ENCODE measurements around the gene GYPE.
A peak's percentile ranks its signal among the peaks of the same experiment; 100 is the strongest.
"Not testable (repeated sequence)": the region's sequence is repeated elsewhere in the genome, so short reads cannot be mapped to it uniquely, and the experiment has no call there.

Gene GYPE

DNA sequence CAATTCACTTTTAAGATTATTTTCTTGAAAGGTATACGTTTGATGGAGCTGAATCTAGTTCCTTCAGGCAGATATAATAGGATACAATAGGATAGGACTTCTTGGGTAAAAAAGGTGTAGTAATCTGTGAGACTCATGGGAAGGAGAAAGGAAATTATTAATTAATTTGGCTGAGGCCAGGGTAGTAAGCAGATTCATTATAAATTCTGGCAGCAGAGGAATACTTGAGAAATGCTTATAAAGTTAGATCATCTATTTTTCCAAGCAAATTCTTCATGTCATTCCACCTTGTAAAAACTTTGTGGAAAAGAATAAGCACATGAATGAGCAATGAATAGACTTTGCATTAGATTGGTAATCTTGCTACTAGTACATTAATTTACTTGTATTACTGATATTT is 46.9 kb downstream of the GYPE start:
- no peak for TF ChIP-seq ZNF561 (tag by site-specific recombination; IDR thresholded peaks at IDR 0.05; ENCODE audit: borderline replicate concordance)
- TF ChIP-seq, protein P1, sequence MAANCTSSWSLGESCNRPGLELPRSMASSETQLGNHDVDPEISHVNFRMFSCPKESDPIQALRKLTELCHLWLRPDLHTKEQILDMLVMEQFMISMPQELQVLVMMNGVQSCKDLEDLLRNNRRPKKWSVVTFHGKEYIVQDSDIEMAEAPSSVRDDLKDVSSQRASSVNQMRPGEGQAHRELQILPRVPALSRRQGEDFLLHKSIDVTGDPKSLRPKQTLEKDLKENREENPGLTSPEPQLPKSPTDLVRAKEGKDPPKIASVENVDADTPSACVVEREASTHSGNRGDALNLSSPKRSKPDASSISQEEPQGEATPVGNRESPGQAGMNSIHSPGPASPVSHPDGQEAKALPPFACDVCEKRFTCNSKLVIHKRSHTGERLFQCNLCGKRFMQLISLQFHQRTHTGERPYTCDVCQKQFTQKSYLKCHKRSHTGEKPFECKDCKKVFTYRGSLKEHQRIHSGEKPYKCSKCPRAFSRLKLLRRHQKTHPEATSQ (tag by site-specific recombination; IDR thresholded peaks at IDR 0.05), result no peak
- TF ChIP-seq, protein P2, sequence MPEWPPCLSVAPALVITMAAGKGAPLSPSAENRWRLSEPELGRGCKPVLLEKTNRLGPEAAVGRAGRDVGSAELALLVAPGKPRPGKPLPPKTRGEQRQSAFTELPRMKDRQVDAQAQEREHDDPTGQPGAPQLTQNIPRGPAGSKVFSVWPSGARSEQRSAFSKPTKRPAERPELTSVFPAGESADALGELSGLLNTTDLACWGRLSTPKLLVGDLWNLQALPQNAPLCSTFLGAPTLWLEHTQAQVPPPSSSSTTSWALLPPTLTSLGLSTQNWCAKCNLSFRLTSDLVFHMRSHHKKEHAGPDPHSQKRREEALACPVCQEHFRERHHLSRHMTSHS (tag by site-specific recombination; IDR thresholded peaks at IDR 0.05), result no peak
- CTCF ChIA-PET, result no interaction called here
- POLR2A ChIA-PET, result no interaction called here
- Histone ChIP-seq H3K4me3 (ENCODE audit: low read depth, low read length) (no peak overlapping the region), H3K4me1 (ENCODE audit: control insufficient read depth, insufficient read depth, low read length) (no peaks in the 10 kb centered on the region), H3K27ac (ENCODE audit: extremely low read depth, low read depth, low read length) (no peak overlapping the region), H3K9me3 (ENCODE audit: control insufficient read depth, insufficient read depth, low read depth, low read length) (no peaks in the 10 kb centered on the region), H3K36me3 (ENCODE audit: control insufficient read depth in 2 of 2, insufficient read depth in 1 of 2, low read length in 2 of 2) (no peaks in the 10 kb centered on the region)

DNA sequence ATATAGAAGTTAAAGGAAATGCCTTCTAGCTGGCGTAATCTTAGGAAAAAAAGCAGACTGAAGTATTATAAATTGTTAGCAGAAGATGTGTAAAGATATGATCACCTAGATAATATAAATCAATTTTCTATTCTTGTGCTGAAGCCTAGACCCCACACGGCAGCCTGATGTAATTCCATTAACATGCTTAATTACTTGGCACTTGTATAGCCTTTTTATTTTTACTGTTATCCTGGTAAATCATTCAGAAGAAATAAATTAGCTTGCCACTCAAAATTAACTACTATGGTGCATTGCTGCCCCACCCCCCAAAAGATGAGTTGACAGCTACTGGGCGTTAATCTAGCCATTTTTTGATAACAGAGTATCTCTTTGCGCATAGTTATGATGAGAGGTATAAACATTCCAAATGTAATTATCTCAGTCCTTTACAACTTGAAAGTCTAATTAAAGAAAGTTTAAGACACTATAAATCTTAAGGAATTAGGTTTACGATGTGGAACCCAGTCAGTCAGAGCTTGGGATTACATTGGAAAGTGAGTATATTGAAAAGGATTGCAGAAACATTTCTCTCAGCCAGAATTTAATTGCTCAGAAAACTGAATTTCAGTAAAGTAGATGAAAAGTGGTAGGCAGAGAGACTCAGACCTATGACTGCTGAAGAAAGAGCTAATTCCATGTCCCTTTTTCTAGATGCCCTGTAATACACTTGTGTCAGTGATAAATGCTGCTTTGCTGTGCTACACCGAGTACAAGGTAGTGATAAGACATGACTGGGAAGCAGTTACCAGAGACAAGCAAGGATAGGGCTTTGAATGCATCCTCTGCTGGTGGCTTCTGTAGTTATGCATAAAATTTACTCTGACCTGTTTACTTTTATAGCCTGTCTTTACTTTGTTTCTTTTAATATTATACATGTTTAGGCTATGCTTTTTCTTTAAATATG is 47.7 kb downstream of the GYPE start:
- CTCF ChIA-PET; H3K27ac ChIP-seq (ENCODE audit: extremely low read depth, low read depth, low read length); H3K9me3 ChIP-seq (ENCODE audit: control insufficient read depth, insufficient read depth, low read depth, low read length); POLR2A ChIA-PET; H3K4me3 ChIP-seq (ENCODE audit: low read depth, low read length); H3K36me3 ChIP-seq (ENCODE audit: control insufficient read depth in 2 of 2, insufficient read depth in 1 of 2, low read length in 2 of 2); H3K4me1 ChIP-seq (ENCODE audit: control insufficient read depth, insufficient read depth, low read length): not testable (repeated sequence)
- TF ChIP-seq WT1 (tag by site-specific recombination; IDR thresholded peaks at IDR 0.05), result peak; percentile 61
- TF ChIP-seq OVOL3 (tag by site-specific recombination; IDR thresholded peaks at IDR 0.05), result 0 out of 2 replicates have a peak, but pooled peaks have one; percentile 51
- peak; percentile 40; the same call in 1 of the 2 replicates for TF ChIP-seq KLF16 (tag by site-specific recombination; IDR thresholded peaks at IDR 0.05)
- TF ChIP-seq ZNF843 (tag by site-specific recombination; IDR thresholded peaks at IDR 0.05), result 0 out of 2 replicates have a peak, but pooled peaks have one; percentile 37
- peak; percentile 62; the same call in 1 of the 2 replicates for TF ChIP-seq KLF10 (tag by site-specific recombination; IDR thresholded peaks at IDR 0.05)
- peak; percentile 67 for TF ChIP-seq OSR2 (tag by site-specific recombination; IDR thresholded peaks at IDR 0.05)
- TF ChIP-seq ZNF366 (tag by site-specific recombination; conservative IDR thresholded peaks at IDR 0.05), result peak; percentile 56
- TF ChIP-seq, protein P3, sequence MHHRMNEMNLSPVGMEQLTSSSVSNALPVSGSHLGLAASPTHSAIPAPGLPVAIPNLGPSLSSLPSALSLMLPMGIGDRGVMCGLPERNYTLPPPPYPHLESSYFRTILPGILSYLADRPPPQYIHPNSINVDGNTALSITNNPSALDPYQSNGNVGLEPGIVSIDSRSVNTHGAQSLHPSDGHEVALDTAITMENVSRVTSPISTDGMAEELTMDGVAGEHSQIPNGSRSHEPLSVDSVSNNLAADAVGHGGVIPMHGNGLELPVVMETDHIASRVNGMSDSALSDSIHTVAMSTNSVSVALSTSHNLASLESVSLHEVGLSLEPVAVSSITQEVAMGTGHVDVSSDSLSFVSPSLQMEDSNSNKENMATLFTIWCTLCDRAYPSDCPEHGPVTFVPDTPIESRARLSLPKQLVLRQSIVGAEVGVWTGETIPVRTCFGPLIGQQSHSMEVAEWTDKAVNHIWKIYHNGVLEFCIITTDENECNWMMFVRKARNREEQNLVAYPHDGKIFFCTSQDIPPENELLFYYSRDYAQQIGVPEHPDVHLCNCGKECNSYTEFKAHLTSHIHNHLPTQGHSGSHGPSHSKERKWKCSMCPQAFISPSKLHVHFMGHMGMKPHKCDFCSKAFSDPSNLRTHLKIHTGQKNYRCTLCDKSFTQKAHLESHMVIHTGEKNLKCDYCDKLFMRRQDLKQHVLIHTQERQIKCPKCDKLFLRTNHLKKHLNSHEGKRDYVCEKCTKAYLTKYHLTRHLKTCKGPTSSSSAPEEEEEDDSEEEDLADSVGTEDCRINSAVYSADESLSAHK (tag by site-specific recombination; IDR thresholded peaks at IDR 0.05), result 0 out of 2 replicates have a peak, but pooled peaks have one; percentile 32
- peak; percentile 68 for TF ChIP-seq GLIS1 (tag by site-specific recombination; IDR thresholded peaks at IDR 0.05)
- TF ChIP-seq ZBTB17 (tag by site-specific recombination; IDR thresholded peaks at IDR 0.05), result peak; percentile 50; the same call in 1 of the 2 replicates
- peak; percentile 92 for TF ChIP-seq BCL11B (tag by site-specific recombination; IDR thresholded peaks at IDR 0.05; ENCODE audit: low read depth)
- TF ChIP-seq KLF8 (tag by site-specific recombination; IDR thresholded peaks at IDR 0.05), result peak; percentile 74
- TF ChIP-seq, protein P4, sequence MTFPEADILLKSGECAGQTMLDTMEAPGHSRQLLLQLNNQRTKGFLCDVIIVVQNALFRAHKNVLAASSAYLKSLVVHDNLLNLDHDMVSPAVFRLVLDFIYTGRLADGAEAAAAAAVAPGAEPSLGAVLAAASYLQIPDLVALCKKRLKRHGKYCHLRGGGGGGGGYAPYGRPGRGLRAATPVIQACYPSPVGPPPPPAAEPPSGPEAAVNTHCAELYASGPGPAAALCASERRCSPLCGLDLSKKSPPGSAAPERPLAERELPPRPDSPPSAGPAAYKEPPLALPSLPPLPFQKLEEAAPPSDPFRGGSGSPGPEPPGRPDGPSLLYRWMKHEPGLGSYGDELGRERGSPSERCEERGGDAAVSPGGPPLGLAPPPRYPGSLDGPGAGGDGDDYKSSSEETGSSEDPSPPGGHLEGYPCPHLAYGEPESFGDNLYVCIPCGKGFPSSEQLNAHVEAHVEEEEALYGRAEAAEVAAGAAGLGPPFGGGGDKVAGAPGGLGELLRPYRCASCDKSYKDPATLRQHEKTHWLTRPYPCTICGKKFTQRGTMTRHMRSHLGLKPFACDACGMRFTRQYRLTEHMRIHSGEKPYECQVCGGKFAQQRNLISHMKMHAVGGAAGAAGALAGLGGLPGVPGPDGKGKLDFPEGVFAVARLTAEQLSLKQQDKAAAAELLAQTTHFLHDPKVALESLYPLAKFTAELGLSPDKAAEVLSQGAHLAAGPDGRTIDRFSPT (tag by site-specific recombination; IDR thresholded peaks at IDR 0.05), result peak; percentile 59; the same call in 1 of the 2 replicates
- TF ChIP-seq FEZF1 (tag by site-specific recombination; IDR thresholded peaks at IDR 0.05), result peak; percentile 29; the same call in 1 of the 2 replicates
- TF ChIP-seq, protein P5, sequence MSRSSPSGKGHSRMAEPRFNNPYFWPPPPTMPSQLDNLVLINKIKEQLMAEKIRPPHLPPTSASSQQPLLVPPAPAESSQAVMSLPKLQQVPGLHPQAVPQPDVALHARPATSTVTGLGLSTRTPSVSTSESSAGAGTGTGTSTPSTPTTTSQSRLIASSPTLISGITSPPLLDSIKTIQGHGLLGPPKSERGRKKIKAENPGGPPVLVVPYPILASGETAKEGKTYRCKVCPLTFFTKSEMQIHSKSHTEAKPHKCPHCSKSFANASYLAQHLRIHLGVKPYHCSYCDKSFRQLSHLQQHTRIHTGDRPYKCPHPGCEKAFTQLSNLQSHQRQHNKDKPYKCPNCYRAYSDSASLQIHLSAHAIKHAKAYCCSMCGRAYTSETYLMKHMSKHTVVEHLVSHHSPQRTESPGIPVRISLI (tag by site-specific recombination; IDR thresholded peaks at IDR 0.05), result peak; percentile 60; the same call in 1 of the 2 replicates

DNA sequence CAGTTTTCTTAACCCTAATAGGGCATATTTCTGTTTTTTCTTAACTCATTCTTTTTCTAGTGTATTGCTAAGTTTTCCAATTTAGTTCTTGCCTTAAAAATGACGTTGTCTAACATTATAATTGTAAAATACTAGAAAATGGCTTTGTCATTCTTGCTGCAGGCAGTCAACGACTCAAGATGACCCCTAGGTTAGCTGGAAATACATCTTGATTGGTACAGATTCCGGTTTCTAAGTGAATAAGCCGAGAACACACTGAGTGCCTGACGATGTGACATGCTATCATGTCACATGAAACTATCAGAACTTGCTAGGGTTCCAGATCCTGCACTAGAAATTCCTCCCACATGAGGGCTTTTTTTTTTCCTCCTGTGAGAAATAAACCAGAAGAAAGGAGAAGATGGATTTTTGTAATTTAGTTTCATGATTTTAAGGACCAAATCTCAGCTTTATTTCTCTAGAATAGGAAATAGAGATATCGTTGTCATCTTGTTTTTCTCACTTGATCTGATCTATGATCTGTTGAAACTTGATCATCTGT is 49.3 kb downstream of the GYPE start:
- H3K36me3 ChIP-seq (ENCODE audit: control insufficient read depth in 2 of 2, insufficient read depth in 1 of 2, low read length in 2 of 2); H3K9me3 ChIP-seq (ENCODE audit: control insufficient read depth, insufficient read depth, low read depth, low read length); H3K4me1 ChIP-seq (ENCODE audit: control insufficient read depth, insufficient read depth, low read length); H3K4me3 ChIP-seq (ENCODE audit: low read depth, low read length); H3K27ac ChIP-seq (ENCODE audit: extremely low read depth, low read depth, low read length); POLR2A ChIA-PET: not testable (repeated sequence)
- CTCF ChIA-PET, result interaction anchor here (0.6 kb wide), 2 partner anchors 45 to 245 kb away, joined by 3 read pairs; no protein-coding TSS in a partner anchor

DNA sequence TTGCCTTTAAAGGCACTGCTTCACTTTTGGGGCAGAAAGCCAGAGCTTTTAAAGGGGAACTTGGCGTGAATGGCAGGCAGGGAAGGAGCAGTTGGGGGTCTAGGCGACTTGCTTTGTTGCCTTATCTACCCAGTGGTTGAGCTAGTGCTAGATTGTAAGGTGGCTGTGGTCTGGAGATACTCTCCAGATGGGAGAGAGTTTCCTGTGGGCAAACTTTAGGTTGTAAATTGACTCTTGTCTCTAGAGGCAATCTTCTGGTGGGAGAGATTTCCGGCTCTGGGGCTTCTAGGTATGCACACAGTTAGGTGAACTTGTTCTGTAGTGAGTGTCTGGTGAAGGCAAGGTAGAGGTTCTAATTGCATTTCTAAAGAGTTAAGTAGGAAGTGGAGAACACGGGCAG is 50.7 kb downstream of the GYPE start:
- H3K27ac ChIP-seq (ENCODE audit: extremely low read depth, low read depth, low read length); H3K4me1 ChIP-seq (ENCODE audit: control insufficient read depth, insufficient read depth, low read length); H3K9me3 ChIP-seq (ENCODE audit: control insufficient read depth, insufficient read depth, low read depth, low read length); H3K36me3 ChIP-seq (ENCODE audit: control insufficient read depth in 2 of 2, insufficient read depth in 1 of 2, low read length in 2 of 2); POLR2A ChIA-PET; H3K4me3 ChIP-seq (ENCODE audit: low read depth, low read length): not testable (repeated sequence)
- CTCF ChIA-PET, result interaction anchor here (0.7 kb wide), 1 partner anchor 79 kb away, joined by 3 read pairs; no protein-coding TSS in a partner anchor
